ENCODE data around the gene GPR6. TPM values are rescaled to one million over a fixed set of nuclear protein-coding genes. Genes with fewer than 3 reads are reported as not detected.
A peak's percentile ranks its signal among the peaks of the same experiment; 100 is the strongest.

GPR6 gene
- total RNA-seq: not detected in 2 replicates
- not detected in 2 replicates for polyA plus RNA-seq
- not detected in 2 replicates for polyA plus RNA-seq (2012)
- polyA minus RNA-seq (ENCODE audit: low replicate concordance): not detected in 2 replicates

DNA sequence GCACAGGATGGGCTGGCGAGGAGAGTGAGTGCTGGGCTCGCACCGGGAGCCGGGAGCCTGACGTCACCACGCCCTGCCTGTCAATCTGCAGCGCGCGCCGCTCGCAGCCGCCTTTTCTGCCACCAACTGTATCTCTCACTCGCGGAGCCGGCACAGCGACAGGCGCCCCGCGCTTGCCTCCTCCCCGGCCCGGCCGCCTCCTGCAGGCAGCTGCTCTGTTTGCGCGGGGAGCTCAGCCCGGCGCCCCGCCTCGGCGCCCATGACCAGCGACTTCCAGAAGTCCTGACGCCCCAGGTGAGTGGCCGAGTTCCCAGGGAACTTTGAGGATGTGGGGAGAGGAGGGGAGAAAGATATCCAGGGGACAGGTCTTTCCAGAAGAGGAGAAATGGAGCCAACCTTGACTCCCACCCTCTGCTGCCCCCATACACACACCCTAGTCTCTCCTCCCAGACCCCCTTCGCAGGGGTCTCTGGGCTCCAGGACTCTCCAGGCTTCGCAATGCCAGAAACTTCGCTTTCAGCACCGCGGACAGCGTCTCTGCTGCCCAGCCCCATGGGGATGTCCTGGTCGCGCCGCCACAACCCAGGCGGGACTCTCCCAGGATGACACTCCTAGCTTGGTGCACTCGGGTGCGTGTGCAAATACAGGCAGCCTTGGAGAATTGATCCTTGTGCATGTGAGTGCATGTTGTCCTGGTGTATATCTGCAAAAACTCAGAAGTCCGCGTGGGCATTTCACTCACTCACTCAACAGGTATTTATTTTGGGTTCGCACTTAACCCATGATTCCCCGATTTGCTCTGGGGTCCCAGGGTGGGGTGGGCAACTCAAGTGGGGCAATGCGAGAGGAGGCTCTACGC is at the start of gene GPR6:
Gene GPR6 (plus strand): TSS at position 138 of the 859 bp plus-strand sequence. CDS start 802 bp downstream, outside the sequence.
- Histone ChIP-seq H3K27ac (ENCODE audit: insufficient read depth, low read length) (no peak within 1 kb of the TSS), H3K9ac (ENCODE audit: insufficient read depth, low read length) (no peak within 1 kb of the TSS), H3K27me3 (ENCODE audit: control insufficient read depth, insufficient read depth, low read length) (peaks cover 3% of the 10 kb centered on the region), H3K4me2 (ENCODE audit: extremely low read depth, insufficient read depth, low read length) (no peak within 1 kb of the TSS), H3K4me1 (ENCODE audit: control insufficient read depth, extremely low read depth, insufficient read depth, low read length) (no peaks in the 10 kb centered on the region), H3K4me3 (replicated peaks in 1 of 4; ENCODE audit: control extremely low read depth in 1 of 4, insufficient read depth in 1 of 4, low read depth in 3 of 4, low read length in 4 of 4) (no peak within 1 kb of the TSS), H2AFZ (ENCODE audit: low read length) (no peak within 1 kb of the TSS), H3K79me2 (ENCODE audit: control insufficient read depth, insufficient read depth, low read length) (no peaks in the 10 kb centered on the region), H3K36me3 (ENCODE audit: control insufficient read depth, insufficient read depth, low read length) (no peaks in the 10 kb centered on the region), H4K20me1 (ENCODE audit: control insufficient read depth, extremely low read depth, insufficient read depth, low read length) (no peaks in the 10 kb centered on the region), H3K9me3 (ENCODE audit: control insufficient read depth, insufficient read depth, low read depth, low read length) (no peaks in the 10 kb centered on the region)
- TF ChIP-seq EZH2 (IDR thresholded peaks at IDR 0.05; ENCODE audit: low read length, missing control alignments): no peak
- TF ChIP-seq, protein P1, sequence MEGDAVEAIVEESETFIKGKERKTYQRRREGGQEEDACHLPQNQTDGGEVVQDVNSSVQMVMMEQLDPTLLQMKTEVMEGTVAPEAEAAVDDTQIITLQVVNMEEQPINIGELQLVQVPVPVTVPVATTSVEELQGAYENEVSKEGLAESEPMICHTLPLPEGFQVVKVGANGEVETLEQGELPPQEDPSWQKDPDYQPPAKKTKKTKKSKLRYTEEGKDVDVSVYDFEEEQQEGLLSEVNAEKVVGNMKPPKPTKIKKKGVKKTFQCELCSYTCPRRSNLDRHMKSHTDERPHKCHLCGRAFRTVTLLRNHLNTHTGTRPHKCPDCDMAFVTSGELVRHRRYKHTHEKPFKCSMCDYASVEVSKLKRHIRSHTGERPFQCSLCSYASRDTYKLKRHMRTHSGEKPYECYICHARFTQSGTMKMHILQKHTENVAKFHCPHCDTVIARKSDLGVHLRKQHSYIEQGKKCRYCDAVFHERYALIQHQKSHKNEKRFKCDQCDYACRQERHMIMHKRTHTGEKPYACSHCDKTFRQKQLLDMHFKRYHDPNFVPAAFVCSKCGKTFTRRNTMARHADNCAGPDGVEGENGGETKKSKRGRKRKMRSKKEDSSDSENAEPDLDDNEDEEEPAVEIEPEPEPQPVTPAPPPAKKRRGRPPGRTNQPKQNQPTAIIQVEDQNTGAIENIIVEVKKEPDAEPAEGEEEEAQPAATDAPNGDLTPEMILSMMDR (conservative IDR thresholded peaks at IDR 0.05 in 1 of 2, IDR thresholded peaks at IDR 0.05 in 1 of 2; ENCODE audit: low read depth in 1 of 2, low read length in 2 of 2): no peak
- peak; percentile 48 to 52 for DNase-seq (ENCODE audit: low read depth in 2 of 2)

DNA sequence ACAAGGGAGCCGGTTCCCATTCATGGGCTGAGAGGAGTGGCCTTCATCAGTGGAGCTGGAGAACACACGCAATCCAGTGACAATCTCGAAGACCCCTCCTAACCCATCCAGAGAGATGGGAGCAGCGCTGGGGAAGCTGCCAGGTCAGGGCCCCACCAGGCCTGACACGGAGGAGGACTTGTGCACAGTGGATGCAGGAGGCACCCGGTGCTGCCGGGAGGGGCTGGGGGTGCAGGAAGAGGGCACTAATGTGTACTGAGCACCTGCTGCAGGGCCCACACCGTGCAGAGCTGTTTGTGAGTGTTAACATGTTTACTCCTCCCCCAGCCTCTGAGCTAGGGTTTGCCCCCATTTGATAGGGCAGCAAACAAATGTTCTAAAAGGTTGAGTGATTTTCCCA is 43.8 kb upstream of the GPR6 start:
- Histone ChIP-seq H3K4me2 (ENCODE audit: extremely low read depth, insufficient read depth, low read length) (no peak overlapping the region), H3K27ac (ENCODE audit: insufficient read depth, low read length) (no peak overlapping the region), H3K4me3 (replicated peaks in 1 of 4; ENCODE audit: control extremely low read depth in 1 of 4, insufficient read depth in 1 of 4, low read depth in 3 of 4, low read length in 4 of 4) (no peak overlapping the region), H3K9ac (ENCODE audit: insufficient read depth, low read length) (no peak overlapping the region), H3K79me2 (ENCODE audit: control insufficient read depth, insufficient read depth, low read length) (no peaks in the 10 kb centered on the region), H3K4me1 (ENCODE audit: control insufficient read depth, extremely low read depth, insufficient read depth, low read length) (no peaks in the 10 kb centered on the region), H3K27me3 (ENCODE audit: control insufficient read depth, insufficient read depth, low read length) (no peaks in the 10 kb centered on the region), H3K9me3 (ENCODE audit: control insufficient read depth, insufficient read depth, low read depth, low read length) (no peaks in the 10 kb centered on the region), H4K20me1 (ENCODE audit: control insufficient read depth, extremely low read depth, insufficient read depth, low read length) (no peaks in the 10 kb centered on the region), H2AFZ (ENCODE audit: low read length) (no peak overlapping the region), H3K36me3 (ENCODE audit: control insufficient read depth, insufficient read depth, low read length) (no peaks in the 10 kb centered on the region)
- TF ChIP-seq, protein P1 (conservative IDR thresholded peaks at IDR 0.05 in 1 of 2, IDR thresholded peaks at IDR 0.05 in 1 of 2; ENCODE audit: low read depth in 1 of 2, low read length in 2 of 2): no peak
- TF ChIP-seq EZH2 (IDR thresholded peaks at IDR 0.05; ENCODE audit: low read length, missing control alignments): no peak
- DNase-seq (ENCODE audit: low read depth in 2 of 2): no peak

DNA sequence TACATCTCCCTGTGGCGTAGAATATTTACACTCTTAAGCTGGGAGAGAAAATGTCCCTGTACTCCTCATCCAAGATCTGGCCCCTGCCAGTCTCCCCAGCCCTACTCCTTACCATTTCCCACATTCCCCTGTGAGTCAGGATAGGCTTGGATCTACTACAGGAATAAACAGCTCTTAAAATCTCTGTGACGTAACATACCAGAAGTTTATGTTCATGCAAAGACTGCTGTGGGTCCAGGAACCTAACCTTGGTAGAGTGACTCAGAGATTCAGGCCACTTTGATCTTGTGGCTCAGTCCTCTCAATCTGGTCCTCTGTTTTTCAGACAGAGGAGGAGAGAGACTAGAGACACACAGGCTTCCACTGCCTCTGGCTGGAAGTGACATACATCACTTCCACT is 38.5 kb upstream of the GPR6 start:
- Histone ChIP-seq H3K4me3 (replicated peaks in 1 of 4; ENCODE audit: control extremely low read depth in 1 of 4, insufficient read depth in 1 of 4, low read depth in 3 of 4, low read length in 4 of 4) (no peak overlapping the region), H3K27ac (ENCODE audit: insufficient read depth, low read length) (no peak overlapping the region), H2AFZ (ENCODE audit: low read length) (no peak overlapping the region), H3K27me3 (ENCODE audit: control insufficient read depth, insufficient read depth, low read length) (no peaks in the 10 kb centered on the region), H3K79me2 (ENCODE audit: control insufficient read depth, insufficient read depth, low read length) (no peaks in the 10 kb centered on the region), H3K4me2 (ENCODE audit: extremely low read depth, insufficient read depth, low read length) (no peak overlapping the region), H4K20me1 (ENCODE audit: control insufficient read depth, extremely low read depth, insufficient read depth, low read length) (no peaks in the 10 kb centered on the region), H3K36me3 (ENCODE audit: control insufficient read depth, insufficient read depth, low read length) (no peaks in the 10 kb centered on the region), H3K9me3 (ENCODE audit: control insufficient read depth, insufficient read depth, low read depth, low read length) (no peaks in the 10 kb centered on the region), H3K9ac (ENCODE audit: insufficient read depth, low read length) (no peak overlapping the region), H3K4me1 (ENCODE audit: control insufficient read depth, extremely low read depth, insufficient read depth, low read length) (no peaks in the 10 kb centered on the region)
- peak in 1 of 2 donors; percentile 15 for DNase-seq (ENCODE audit: low read depth in 2 of 2)
- TF ChIP-seq EZH2 (IDR thresholded peaks at IDR 0.05; ENCODE audit: low read length, missing control alignments): no peak
- TF ChIP-seq, protein P1 (conservative IDR thresholded peaks at IDR 0.05 in 1 of 2, IDR thresholded peaks at IDR 0.05 in 1 of 2; ENCODE audit: low read depth in 1 of 2, low read length in 2 of 2): no peak
